ENCODE results near the gene LRRC4C. TPM values are rescaled to one million over a fixed set of nuclear protein-coding genes. Genes with fewer than 3 reads are reported as not detected.

The LRRC4C gene
- polyA plus RNA-seq, 1 experiment: not detected

GRCh38 chr11:41115066-41115465 lies 344.4 kb downstream of the LRRC4C start:
- no peak for DNase-seq (ENCODE audit: low read depth)
- H3K36me3 ChIP-seq (ENCODE audit: control insufficient read depth, insufficient read depth, low read length): no peaks in the 10 kb centered on the region
- CTCF ChIA-PET: no interaction called here
- TF ChIP-seq CTCF (IDR thresholded peaks at IDR 0.05; ENCODE audit: insufficient read depth, low read depth, low read length): no peak
- H3K4me3 ChIP-seq (ENCODE audit: low read depth, low read length): no peak overlapping the region
- H3K27me3 ChIP-seq (ENCODE audit: control insufficient read depth, insufficient read depth, low read length): no peaks in the 10 kb centered on the region
- POLR2A ChIA-PET: no interaction called here

GRCh38 chr11:41113160-41113559 lies 346.3 kb downstream of the LRRC4C start:
- Histone ChIP-seq H3K4me3 (ENCODE audit: low read depth, low read length) (no peak overlapping the region), H3K27me3 (ENCODE audit: control insufficient read depth, insufficient read depth, low read length) (no peaks in the 10 kb centered on the region), H3K36me3 (ENCODE audit: control insufficient read depth, insufficient read depth, low read length) (no peaks in the 10 kb centered on the region)
- CTCF ChIA-PET: no interaction called here
- POLR2A ChIA-PET: no interaction called here
- TF ChIP-seq CTCF (IDR thresholded peaks at IDR 0.05; ENCODE audit: insufficient read depth, low read depth, low read length): no peak
- no peak for DNase-seq (ENCODE audit: low read depth)

- no peak for DNase-seq (ENCODE audit: low read depth)
- CTCF ChIA-PET: no interaction called here
- POLR2A ChIA-PET: no interaction called here
- no peak for TF ChIP-seq CTCF (IDR thresholded peaks at IDR 0.05; ENCODE audit: insufficient read depth, low read depth, low read length)
- no peak overlapping the region for H3K4me3 ChIP-seq (ENCODE audit: low read depth, low read length)
- no peaks in the 10 kb centered on the region for H3K27me3 ChIP-seq (ENCODE audit: control insufficient read depth, insufficient read depth, low read length)
- H3K36me3 ChIP-seq (ENCODE audit: control insufficient read depth, insufficient read depth, low read length): no peaks in the 10 kb centered on the region
Observed at GRCh38 chr11:41110527-41110926, 348.9 kb downstream of the LRRC4C start.

- no peak for TF ChIP-seq CTCF (IDR thresholded peaks at IDR 0.05; ENCODE audit: insufficient read depth, low read depth, low read length)
- ChIA-PET CTCF (no interaction called here), POLR2A (no interaction called here)
- Histone ChIP-seq H3K4me3 (ENCODE audit: low read depth, low read length) (no peak overlapping the region), H3K36me3 (ENCODE audit: control insufficient read depth, insufficient read depth, low read length) (no peaks in the 10 kb centered on the region), H3K27me3 (ENCODE audit: control insufficient read depth, insufficient read depth, low read length) (no peaks in the 10 kb centered on the region)
- no peak for DNase-seq (ENCODE audit: low read depth)
Observed at GRCh38 chr11:41102471-41102870, 357.0 kb downstream of the LRRC4C start.

GRCh38 chr11:41099654-41100053 lies 359.8 kb downstream of the LRRC4C start:
- Histone ChIP-seq H3K4me3 (ENCODE audit: low read depth, low read length) (no peak overlapping the region), H3K27me3 (ENCODE audit: control insufficient read depth, insufficient read depth, low read length) (no peaks in the 10 kb centered on the region), H3K36me3 (ENCODE audit: control insufficient read depth, insufficient read depth, low read length) (no peaks in the 10 kb centered on the region)
- ChIA-PET POLR2A (no interaction called here), CTCF (no interaction called here)
- DNase-seq (ENCODE audit: low read depth): no peak
- TF ChIP-seq CTCF (IDR thresholded peaks at IDR 0.05; ENCODE audit: insufficient read depth, low read depth, low read length): no peak

Measured in BJ (cell line).